Dedifferentiated amniotic fluid mesenchymal stem cell (primary cell): Measurements from ENCODE around the gene COQ8A.

Experiments
- DNase-seq: peaks from one replicate; pipeline ENCODE4 v3.0.0-alpha.2; 2016; ENCODE audit errors: extremely low spot score

COQ8A gene

GRCh38 chr1:227006226-227006796 lies 66.2 kb downstream of the COQ8A start:
- DNase-seq = no peak

- no peak for DNase-seq
These were observed 69.8 kb downstream of the COQ8A start for GRCh38 chr1:227009937-227010336.

DNA sequence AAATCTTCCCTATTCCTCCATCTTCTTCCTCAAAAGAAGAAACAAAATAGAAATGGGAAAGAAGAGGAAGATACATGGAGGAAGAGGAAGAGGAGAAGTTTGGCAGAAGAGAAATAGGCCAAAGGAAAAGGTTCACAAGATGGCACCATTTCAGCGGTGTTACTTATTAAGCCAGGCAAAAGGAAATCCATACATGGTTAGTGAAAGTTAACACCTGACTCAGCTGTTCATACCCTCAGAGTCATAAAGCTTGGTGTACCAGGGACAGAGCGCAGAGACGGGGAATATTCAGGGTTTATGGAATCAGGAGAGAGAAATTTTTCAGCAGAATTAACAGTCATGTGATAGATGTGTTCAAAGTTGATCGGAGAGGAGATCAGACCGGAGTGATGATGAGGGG lies 70.6 kb downstream of the COQ8A start:
- DNase-seq = no peak

DNA sequence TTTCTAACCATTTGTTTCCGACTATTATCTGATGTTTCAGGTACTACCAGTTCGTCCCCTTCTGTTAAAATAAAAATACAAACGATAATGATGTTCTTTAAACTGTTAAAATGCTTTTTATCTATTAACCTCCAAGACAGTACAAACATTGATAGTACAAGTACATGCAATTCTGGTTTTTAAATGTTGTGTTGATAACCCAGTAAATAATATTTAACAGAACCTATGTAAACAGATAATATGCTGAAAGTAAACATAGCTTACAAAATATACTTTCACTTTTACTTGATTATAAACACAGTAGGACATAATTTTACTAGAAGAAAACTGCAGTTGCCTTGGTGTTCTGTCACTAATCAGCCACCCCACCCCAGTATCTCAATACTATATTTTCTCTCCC lies 76.9 kb downstream of the COQ8A start:
- no peak for DNase-seq

DNA sequence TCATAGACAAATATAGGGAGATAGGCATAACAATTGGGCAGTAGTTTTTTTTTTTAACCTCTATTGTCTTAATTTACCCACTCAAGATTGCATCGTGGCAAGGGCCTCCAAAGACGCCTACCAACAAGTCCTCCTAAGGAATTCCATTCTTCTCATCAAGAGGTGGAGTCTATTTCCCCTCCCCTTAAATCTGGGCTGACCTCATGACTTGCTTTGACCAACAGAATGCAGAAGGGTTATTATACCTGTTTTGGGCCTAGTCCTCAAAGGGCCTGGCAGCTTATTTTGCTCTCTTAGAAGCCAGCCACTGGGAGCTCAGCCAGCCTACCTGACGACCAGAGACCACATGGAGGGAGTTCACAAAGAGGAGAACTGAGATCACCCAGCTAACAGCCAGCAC lies 92.3 kb downstream of the COQ8A start:
- DNase-seq = no peak

- no peak for DNase-seq
These were observed 93.8 kb downstream of the COQ8A start for GRCh38 chr1:227033880-227034279.

- DNase-seq = no peak
These were observed 95.2 kb downstream of the COQ8A start for GRCh38 chr1:227035316-227035715.

DNA sequence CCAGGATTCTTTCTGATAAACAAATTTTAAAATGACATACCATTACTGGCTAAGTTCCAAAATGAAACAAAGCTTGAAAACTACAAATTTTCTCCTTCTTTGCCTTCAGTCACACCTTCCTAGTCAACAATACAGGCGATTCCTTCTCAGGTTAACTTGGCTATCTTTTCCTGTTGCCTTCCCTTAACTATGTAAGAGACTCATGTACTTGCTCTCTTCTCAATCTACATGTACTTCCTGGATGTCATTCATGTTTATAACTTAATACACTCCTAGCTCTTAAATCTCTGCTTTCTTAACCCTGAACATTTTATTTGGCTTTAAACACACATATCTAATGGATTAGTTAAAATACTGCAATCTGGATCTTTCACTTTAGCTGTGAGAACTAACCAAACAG lies 97.0 kb downstream of the COQ8A start:
- no peak for DNase-seq
